SK-N-SH (cell line): ENCODE measurements around the gene ATP1A4. TPM values are rescaled to one million over a fixed set of nuclear protein-coding genes. Genes with fewer than 3 reads are reported as not detected.

Experiments used
- CTCF ChIA-PET: fragments of 300-600, 350-600 bp; formaldehyde crosslinking; extraction: SDS; loops from one replicate; lab custom pipeline; 2021; lab: Yijun Ruan, JAX
- POLR2A ChIA-PET: fragments of 350-600 bp; sonication (Branson Sonifier 250); formaldehyde crosslinking; extraction: SDS; loops from one replicate; lab custom pipeline; 2020; ENCODE audit warnings: antibody characterized with exemption, inconsistent platforms; lab: Yijun Ruan, JAX
- DNase-seq: peaks from one replicate; pipeline ENCODE4 v3.0.0; 2012
- H2AFZ ChIP-seq: fragments of 200-600 bp; sonication (generic); 2 replicates; pipeline ENCODE4 v1.8.1; 2016; ENCODE audit warnings: antibody characterized with exemption, mild to moderate bottlenecking, low read depth
- H3F3A ChIP-seq: fragments of 200-600 bp; sonication (generic); replicated peaks from 2 replicates; pipeline ENCODE3; 2016; ENCODE audit warnings: antibody characterized with exemption, mild to moderate bottlenecking; ENCODE audit not compliant: insufficient read depth
- H3K27ac ChIP-seq, 2 experiments: fragments of 200-500 bp in 1 of 2; fragments of 200-600 bp in 1 of 2; sonication (Bioruptor generic) in 1 of 2; sonication (generic), shearing (Covaris generic) in 1 of 2; 2 replicates each; pipeline versions ENCODE4 v1.5.1 to v1.6.1; 2014 to 2016; ENCODE audit warnings: low read depth in 2 of 2, inconsistent platforms in 1 of 2, low read length in 1 of 2, mild to moderate bottlenecking in 1 of 2, mixed read lengths in 1 of 2
- H3K27me3 ChIP-seq: fragments of 200-600 bp; sonication (generic), shearing (Covaris generic); 2 replicates; pipeline ENCODE4 v1.6.1; 2016; ENCODE audit warnings: mixed run types; ENCODE audit not compliant: insufficient read depth
- H3K36me3 ChIP-seq, 2 experiments: fragments of 200-500 bp in 1 of 2; fragments of 200-600 bp in 1 of 2; sonication (Bioruptor generic) in 1 of 2; sonication (generic) in 1 of 2; replicated peaks in 1 of 2; 2 replicates each; pipeline versions ENCODE3 to v1.5.1; 2014 to 2016; ENCODE audit warnings: low read length in 1 of 2, mild to moderate bottlenecking in 1 of 2; ENCODE audit not compliant: insufficient read depth in 2 of 2, control insufficient read depth in 1 of 2
- H3K4me1 ChIP-seq, 2 experiments: fragments of 200-500 bp in 1 of 2; fragments of 200-600 bp in 1 of 2; sonication (Bioruptor generic) in 1 of 2; sonication (generic), shearing (Covaris generic) in 1 of 2; 2 replicates each; pipeline versions ENCODE4 v1.5.1 to v1.6.1; 2014 to 2016; ENCODE audit warnings: low read depth in 1 of 2, low read length in 1 of 2, mixed run types in 1 of 2; ENCODE audit not compliant: insufficient read depth in 2 of 2, control insufficient read depth in 1 of 2
- H3K4me2 ChIP-seq: fragments of 200-600 bp; sonication (generic), shearing (Covaris generic); 2 replicates; pipeline ENCODE4 v1.6.1; 2017; ENCODE audit warnings: mixed run types
- H3K4me3 ChIP-seq, 2 experiments: fragments of 200-500 bp in 1 of 2; fragments of 200-600 bp in 1 of 2; sonication (Bioruptor generic) in 1 of 2; sonication (generic), shearing (Covaris generic) in 1 of 2; 2 replicates each; pipeline versions ENCODE4 v1.5.1 to v1.8.1; 2014 to 2016; ENCODE audit warnings: low read depth in 2 of 2, inconsistent platforms in 1 of 2, low read length in 1 of 2, mild to moderate bottlenecking in 1 of 2, mixed read lengths in 1 of 2, moderate library complexity in 1 of 2
- H3K79me2 ChIP-seq: fragments of 200-600 bp; sonication (generic); 2 replicates; pipeline ENCODE4 v1.8.1; 2017; ENCODE audit warnings: mild to moderate bottlenecking; ENCODE audit not compliant: insufficient read depth
- H3K9ac ChIP-seq: fragments of 200-600 bp; sonication (generic); 2 replicates; pipeline ENCODE4 v1.6.1; 2017; ENCODE audit warnings: mixed run types
- H3K9me2 ChIP-seq: fragments of 200-600 bp; sonication (generic); 2 replicates; pipeline ENCODE4 v1.6.1; 2017; ENCODE audit warnings: mixed run types
- H3K9me3 ChIP-seq: fragments of 200-600 bp; sonication (generic); 2 replicates; pipeline ENCODE4 v1.6.1; 2017; ENCODE audit warnings: mixed run types, mild to moderate bottlenecking, moderate library complexity
- H4K20me1 ChIP-seq: fragments of 200-600 bp; sonication (generic); 2 replicates; pipeline ENCODE4 v1.6.1; 2017; ENCODE audit warnings: mild to moderate bottlenecking, mixed run types; ENCODE audit not compliant: insufficient read depth
- CHD2 ChIP-seq: fragments of 150-350 bp; IDR thresholded peaks from 2 replicates; pipeline ENCODE4 v1.6.1; 2018; ENCODE audit warnings: low read length; ENCODE audit not compliant: partially characterized antibody
- EZH2phosphoT487 ChIP-seq: fragments of 200-600 bp; sonication (generic); IDR thresholded peaks from 2 replicates; pipeline ENCODE4 v1.6.1; 2017; ENCODE audit warnings: low read depth, mixed run types, mild to moderate bottlenecking, antibody characterized with exemption, moderate library complexity, borderline replicate concordance
- FOSL2 ChIP-seq: IDR thresholded peaks from 2 replicates; pipeline ENCODE4 v1.4.0; 2012; ENCODE audit warnings: low read depth, mild to moderate bottlenecking, moderate library complexity, borderline replicate concordance
- GABPA ChIP-seq: IDR thresholded peaks from 2 replicates; pipeline ENCODE4 v1.4.0; 2012; ENCODE audit warnings: low read depth, mild to moderate bottlenecking
- GATA2 ChIP-seq: sonication (generic); formaldehyde crosslinking; IDR thresholded peaks from 2 replicates; pipeline ENCODE4 v1.5.0; 2020; ENCODE audit warnings: mild to moderate bottlenecking, missing genetic modification reagents
- MEF2A ChIP-seq: IDR thresholded peaks from 2 replicates; pipeline ENCODE4 v1.4.0; 2012; ENCODE audit warnings: low read depth, borderline replicate concordance
- MXI1 ChIP-seq: IDR thresholded peaks from 2 replicates; pipeline ENCODE4 v1.6.1; 2012; ENCODE audit warnings: mild to moderate bottlenecking, low read depth, low read length, improper control_type of control experiment
- NRF1 ChIP-seq: IDR thresholded peaks from 2 replicates; pipeline ENCODE4 v1.6.1; 2012; ENCODE audit warnings: low read depth, mild to moderate bottlenecking, low read length
- POLR2AphosphoS5 ChIP-seq: IDR thresholded peaks from 2 replicates; pipeline ENCODE4 v1.6.1; 2012; ENCODE audit warnings: low read depth, low read length
- RFX5 ChIP-seq: IDR thresholded peaks from 2 replicates; pipeline ENCODE4 v1.6.1; 2012; ENCODE audit warnings: mild to moderate bottlenecking, improper control_type of control experiment, low read length
- SMC3 ChIP-seq: IDR thresholded peaks from 2 replicates; pipeline ENCODE4 v1.6.1; 2012; ENCODE audit warnings: low read depth, low read length, improper control_type of control experiment
- TAF1 ChIP-seq: IDR thresholded peaks from 2 replicates; pipeline ENCODE4 v1.6.1; 2012; ENCODE audit warnings: low read depth, mild to moderate bottlenecking, low read length, moderate library complexity, borderline replicate concordance
- TEAD4 ChIP-seq: IDR thresholded peaks from 2 replicates; pipeline ENCODE4 v1.4.0; 2012; ENCODE audit warnings: mild to moderate bottlenecking, borderline replicate concordance; ENCODE audit not compliant: insufficient read depth
- polyA plus RNA-seq, 3 experiments: library from polyadenylated mRNA; depleted of rRNA; stranded (reverse); fragments of >200 nt; gene quantifications; 2 replicates each; pipeline ENCODE4 v1.2.3, GENCODE V29; 2012
- TF ChIP-seq, protein P1 (sequence below): IDR thresholded peaks from 2 replicates; pipeline ENCODE4 v1.4.0; 2012; ENCODE audit warnings: low read depth, borderline replicate concordance
- TF ChIP-seq, protein P2 (sequence below): IDR thresholded peaks from 2 replicates; pipeline ENCODE4; 2012
- TF ChIP-seq, protein P3 (sequence below): IDR thresholded peaks from 2 replicates; pipeline ENCODE4 v1.4.0; 2012; ENCODE audit warnings: low read depth
- TF ChIP-seq, protein P4 (sequence below): fragments of 200-600 bp; sonication (generic); IDR thresholded peaks from 2 replicates; pipeline ENCODE4 v1.6.1; 2017; ENCODE audit warnings: antibody characterized with exemption, mild to moderate bottlenecking, moderate library complexity
- TF ChIP-seq, protein P5 (sequence below): IDR thresholded peaks from 2 replicates; pipeline ENCODE4 v1.6.1; 2012; ENCODE audit warnings: mild to moderate bottlenecking, low read depth, low read length, moderate library complexity
- TF ChIP-seq, protein P6 (sequence below): fragments of 150-350 bp; IDR thresholded peaks from 2 replicates; pipeline ENCODE4 v1.6.1; 2017; ENCODE audit warnings: antibody characterized with exemption, low read length, low read depth, borderline replicate concordance

The ATP1A4 gene
- polyA plus RNA-seq, 1 of the 3 experiments (the other 2 are of a cell fraction), result not detected

DNA sequence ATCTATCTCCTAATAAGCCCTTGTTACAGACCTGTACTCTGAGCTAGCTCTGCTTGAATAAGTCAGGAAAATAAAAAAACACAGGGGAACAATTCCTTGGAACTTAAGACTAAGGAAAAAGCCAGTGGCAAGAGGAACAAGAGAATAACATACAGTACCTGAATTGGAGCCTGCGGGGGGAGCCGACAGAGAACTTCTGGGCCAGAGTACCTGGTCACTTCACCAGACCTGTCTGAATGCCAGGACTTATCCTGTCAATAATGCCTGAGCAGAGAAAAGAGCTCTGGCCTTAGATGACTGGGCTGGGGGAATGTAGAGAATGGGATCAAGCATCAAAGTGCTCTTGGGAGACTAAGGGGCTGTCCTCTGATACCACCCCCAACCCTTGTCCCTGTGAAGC lies 68.9 kb downstream of the ATP1A4 start (continued):
- TF ChIP-seq, protein P1, sequence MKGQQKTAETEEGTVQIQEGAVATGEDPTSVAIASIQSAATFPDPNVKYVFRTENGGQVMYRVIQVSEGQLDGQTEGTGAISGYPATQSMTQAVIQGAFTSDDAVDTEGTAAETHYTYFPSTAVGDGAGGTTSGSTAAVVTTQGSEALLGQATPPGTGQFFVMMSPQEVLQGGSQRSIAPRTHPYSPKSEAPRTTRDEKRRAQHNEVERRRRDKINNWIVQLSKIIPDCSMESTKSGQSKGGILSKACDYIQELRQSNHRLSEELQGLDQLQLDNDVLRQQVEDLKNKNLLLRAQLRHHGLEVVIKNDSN, result no peak
- TF ChIP-seq, protein P2, sequence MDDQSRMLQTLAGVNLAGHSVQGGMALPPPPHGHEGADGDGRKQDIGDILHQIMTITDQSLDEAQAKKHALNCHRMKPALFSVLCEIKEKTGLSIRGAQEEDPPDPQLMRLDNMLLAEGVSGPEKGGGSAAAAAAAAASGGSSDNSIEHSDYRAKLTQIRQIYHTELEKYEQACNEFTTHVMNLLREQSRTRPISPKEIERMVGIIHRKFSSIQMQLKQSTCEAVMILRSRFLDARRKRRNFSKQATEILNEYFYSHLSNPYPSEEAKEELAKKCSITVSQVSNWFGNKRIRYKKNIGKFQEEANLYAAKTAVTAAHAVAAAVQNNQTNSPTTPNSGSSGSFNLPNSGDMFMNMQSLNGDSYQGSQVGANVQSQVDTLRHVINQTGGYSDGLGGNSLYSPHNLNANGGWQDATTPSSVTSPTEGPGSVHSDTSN, result no peak
- TF ChIP-seq TAF1 (no peak), RFX5 (no peak)
- TF ChIP-seq, protein P3, sequence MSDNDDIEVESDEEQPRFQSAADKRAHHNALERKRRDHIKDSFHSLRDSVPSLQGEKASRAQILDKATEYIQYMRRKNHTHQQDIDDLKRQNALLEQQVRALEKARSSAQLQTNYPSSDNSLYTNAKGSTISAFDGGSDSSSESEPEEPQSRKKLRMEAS, result no peak
- TF ChIP-seq, protein P4, sequence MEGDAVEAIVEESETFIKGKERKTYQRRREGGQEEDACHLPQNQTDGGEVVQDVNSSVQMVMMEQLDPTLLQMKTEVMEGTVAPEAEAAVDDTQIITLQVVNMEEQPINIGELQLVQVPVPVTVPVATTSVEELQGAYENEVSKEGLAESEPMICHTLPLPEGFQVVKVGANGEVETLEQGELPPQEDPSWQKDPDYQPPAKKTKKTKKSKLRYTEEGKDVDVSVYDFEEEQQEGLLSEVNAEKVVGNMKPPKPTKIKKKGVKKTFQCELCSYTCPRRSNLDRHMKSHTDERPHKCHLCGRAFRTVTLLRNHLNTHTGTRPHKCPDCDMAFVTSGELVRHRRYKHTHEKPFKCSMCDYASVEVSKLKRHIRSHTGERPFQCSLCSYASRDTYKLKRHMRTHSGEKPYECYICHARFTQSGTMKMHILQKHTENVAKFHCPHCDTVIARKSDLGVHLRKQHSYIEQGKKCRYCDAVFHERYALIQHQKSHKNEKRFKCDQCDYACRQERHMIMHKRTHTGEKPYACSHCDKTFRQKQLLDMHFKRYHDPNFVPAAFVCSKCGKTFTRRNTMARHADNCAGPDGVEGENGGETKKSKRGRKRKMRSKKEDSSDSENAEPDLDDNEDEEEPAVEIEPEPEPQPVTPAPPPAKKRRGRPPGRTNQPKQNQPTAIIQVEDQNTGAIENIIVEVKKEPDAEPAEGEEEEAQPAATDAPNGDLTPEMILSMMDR, result no peak

DNA sequence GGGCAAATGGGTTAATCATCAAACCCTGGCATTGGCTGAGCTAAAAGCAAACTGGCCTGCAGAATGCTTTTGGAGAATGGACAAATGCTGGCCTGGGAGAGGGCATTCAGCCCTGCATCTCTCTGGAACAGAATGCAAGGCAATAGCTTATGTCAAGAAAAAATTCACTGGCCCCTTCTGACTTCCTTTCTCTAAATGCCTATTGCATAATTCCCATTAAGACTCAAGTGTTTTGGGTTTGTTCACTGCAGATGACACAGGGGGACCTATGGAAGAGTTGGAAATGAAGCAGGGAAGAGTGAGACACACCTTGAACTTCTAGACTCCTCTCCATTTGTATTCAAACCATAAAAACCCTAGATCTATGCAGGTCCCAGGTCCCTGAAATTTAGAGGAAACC lies 69.7 kb downstream of the ATP1A4 start:
- POLR2A ChIA-PET, result no interaction called here

More for the DNA sequence above, 69.7 kb downstream of the ATP1A4 start:
- no peaks in the 10 kb centered on the region for H3K9me3 ChIP-seq
- DNase-seq, result no peak
- CTCF ChIA-PET, result interaction anchor here (0.6 to 5.5 kb wide), 11 partner anchors 9 to 142 kb away, joined by 3 to 141 read pairs (median 38); partner anchors contain the start of genes CASQ1 and PEA15
- no peak overlapping the region for H3K4me3 ChIP-seq
- H3K9ac ChIP-seq, result no peak overlapping the region
- H4K20me1 ChIP-seq, result no peaks in the 10 kb centered on the region
- no peaks in the 10 kb centered on the region for H3K9me2 ChIP-seq
- no peak overlapping the region for H3K4me2 ChIP-seq
- no peaks in the 10 kb centered on the region for H3K27me3 ChIP-seq
- peaks cover 62 to 94% of the 10 kb centered on the region in 2 experiments for H3K36me3 ChIP-seq
- no peaks in the 10 kb centered on the region for H3K79me2 ChIP-seq
- H3F3A ChIP-seq, result peaks cover 42% of the 10 kb centered on the region
- TF ChIP-seq CHD2, result no peak
- no peak for TF ChIP-seq GABPA
- no peak for TF ChIP-seq POLR2AphosphoS5
- TF ChIP-seq, protein P5, sequence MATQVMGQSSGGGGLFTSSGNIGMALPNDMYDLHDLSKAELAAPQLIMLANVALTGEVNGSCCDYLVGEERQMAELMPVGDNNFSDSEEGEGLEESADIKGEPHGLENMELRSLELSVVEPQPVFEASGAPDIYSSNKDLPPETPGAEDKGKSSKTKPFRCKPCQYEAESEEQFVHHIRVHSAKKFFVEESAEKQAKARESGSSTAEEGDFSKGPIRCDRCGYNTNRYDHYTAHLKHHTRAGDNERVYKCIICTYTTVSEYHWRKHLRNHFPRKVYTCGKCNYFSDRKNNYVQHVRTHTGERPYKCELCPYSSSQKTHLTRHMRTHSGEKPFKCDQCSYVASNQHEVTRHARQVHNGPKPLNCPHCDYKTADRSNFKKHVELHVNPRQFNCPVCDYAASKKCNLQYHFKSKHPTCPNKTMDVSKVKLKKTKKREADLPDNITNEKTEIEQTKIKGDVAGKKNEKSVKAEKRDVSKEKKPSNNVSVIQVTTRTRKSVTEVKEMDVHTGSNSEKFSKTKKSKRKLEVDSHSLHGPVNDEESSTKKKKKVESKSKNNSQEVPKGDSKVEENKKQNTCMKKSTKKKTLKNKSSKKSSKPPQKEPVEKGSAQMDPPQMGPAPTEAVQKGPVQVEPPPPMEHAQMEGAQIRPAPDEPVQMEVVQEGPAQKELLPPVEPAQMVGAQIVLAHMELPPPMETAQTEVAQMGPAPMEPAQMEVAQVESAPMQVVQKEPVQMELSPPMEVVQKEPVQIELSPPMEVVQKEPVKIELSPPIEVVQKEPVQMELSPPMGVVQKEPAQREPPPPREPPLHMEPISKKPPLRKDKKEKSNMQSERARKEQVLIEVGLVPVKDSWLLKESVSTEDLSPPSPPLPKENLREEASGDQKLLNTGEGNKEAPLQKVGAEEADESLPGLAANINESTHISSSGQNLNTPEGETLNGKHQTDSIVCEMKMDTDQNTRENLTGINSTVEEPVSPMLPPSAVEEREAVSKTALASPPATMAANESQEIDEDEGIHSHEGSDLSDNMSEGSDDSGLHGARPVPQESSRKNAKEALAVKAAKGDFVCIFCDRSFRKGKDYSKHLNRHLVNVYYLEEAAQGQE, result no peak
- no peak for TF ChIP-seq GATA2 (CRISPR knock-in tag)
- no peak for TF ChIP-seq EZH2phosphoT487
- TF ChIP-seq, protein P2, result no peak
- TF ChIP-seq MEF2A, result no peak
- TF ChIP-seq SMC3, result no peak
- TF ChIP-seq NRF1, result no peak
- no peak for TF ChIP-seq FOSL2
- TF ChIP-seq MXI1, result no peak
- no peak for TF ChIP-seq TEAD4
- TF ChIP-seq, protein P6, sequence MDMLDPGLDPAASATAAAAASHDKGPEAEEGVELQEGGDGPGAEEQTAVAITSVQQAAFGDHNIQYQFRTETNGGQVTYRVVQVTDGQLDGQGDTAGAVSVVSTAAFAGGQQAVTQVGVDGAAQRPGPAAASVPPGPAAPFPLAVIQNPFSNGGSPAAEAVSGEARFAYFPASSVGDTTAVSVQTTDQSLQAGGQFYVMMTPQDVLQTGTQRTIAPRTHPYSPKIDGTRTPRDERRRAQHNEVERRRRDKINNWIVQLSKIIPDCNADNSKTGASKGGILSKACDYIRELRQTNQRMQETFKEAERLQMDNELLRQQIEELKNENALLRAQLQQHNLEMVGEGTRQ, result no peak
- no peak overlapping the region for H3K27ac ChIP-seq
- H2AFZ ChIP-seq, result no peak overlapping the region
- H3K4me1 ChIP-seq, result peaks cover 11 to 18% of the 10 kb centered on the region in 2 experiments; a peak in 3 of 4 replicates
